C4-2B (cell line): ENCODE data around the gene SCO1.

Experiments used
- ZFX ChIP-seq: fragments of 450-650 bp; IDR thresholded peaks from 2 replicates; pipeline ENCODE4 v1.6.1; 2017
- TF ChIP-seq, protein P1 (sequence below): fragments of 450-650 bp; conservative IDR thresholded peaks from 2 replicates; pipeline ENCODE4 v1.5.1; 2017; ENCODE audit warnings: mild to moderate bottlenecking

- TF ChIP-seq, protein P1, sequence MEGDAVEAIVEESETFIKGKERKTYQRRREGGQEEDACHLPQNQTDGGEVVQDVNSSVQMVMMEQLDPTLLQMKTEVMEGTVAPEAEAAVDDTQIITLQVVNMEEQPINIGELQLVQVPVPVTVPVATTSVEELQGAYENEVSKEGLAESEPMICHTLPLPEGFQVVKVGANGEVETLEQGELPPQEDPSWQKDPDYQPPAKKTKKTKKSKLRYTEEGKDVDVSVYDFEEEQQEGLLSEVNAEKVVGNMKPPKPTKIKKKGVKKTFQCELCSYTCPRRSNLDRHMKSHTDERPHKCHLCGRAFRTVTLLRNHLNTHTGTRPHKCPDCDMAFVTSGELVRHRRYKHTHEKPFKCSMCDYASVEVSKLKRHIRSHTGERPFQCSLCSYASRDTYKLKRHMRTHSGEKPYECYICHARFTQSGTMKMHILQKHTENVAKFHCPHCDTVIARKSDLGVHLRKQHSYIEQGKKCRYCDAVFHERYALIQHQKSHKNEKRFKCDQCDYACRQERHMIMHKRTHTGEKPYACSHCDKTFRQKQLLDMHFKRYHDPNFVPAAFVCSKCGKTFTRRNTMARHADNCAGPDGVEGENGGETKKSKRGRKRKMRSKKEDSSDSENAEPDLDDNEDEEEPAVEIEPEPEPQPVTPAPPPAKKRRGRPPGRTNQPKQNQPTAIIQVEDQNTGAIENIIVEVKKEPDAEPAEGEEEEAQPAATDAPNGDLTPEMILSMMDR = no peak
- no peak for TF ChIP-seq ZFX
Measured at GRCh38 chr17:10728331-10728892, 31.1 kb upstream of the SCO1 start.
